ENCODE data around the gene PARP12.

- TF ChIP-seq POLR2AphosphoS5 (IDR thresholded peaks at IDR 0.05; ENCODE audit: low read depth, low read length) (no peak), REST (IDR thresholded peaks at IDR 0.05; ENCODE audit: insufficient read depth in 1 of 2, low read depth in 2 of 2, low read length in 2 of 2) (no peak), TAF1 (IDR thresholded peaks at IDR 0.05; ENCODE audit: borderline replicate concordance, insufficient read depth, low read length) (no peak)
Observed at GRCh38 chr7:140008755-140009610, 53.8 kb downstream of the PARP12 start.

All from PFSK-1 (cell line).